ENCODE data around the gene PPP1R12A.

DNA sequence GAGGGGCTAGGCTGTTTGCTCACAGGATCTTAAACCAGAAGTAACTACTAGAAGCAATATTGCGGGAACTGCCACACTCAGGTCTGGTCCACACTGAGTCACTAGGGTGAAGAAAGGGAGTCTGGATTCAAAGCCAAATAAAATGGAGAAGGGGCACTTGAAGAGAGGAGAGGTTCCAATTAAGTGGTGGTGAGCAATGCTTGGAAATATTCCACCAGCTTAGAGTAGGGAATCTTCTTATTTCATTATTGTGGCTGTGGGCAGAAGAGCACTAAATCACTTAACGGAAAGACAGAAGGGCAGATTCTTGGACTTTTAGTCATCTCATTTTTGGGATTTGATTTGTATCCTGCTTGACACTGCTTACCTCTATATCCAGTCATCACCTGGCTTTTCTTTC, 48.6 kb upstream of the PPP1R12A start:
- TF ChIP-seq, protein P1, sequence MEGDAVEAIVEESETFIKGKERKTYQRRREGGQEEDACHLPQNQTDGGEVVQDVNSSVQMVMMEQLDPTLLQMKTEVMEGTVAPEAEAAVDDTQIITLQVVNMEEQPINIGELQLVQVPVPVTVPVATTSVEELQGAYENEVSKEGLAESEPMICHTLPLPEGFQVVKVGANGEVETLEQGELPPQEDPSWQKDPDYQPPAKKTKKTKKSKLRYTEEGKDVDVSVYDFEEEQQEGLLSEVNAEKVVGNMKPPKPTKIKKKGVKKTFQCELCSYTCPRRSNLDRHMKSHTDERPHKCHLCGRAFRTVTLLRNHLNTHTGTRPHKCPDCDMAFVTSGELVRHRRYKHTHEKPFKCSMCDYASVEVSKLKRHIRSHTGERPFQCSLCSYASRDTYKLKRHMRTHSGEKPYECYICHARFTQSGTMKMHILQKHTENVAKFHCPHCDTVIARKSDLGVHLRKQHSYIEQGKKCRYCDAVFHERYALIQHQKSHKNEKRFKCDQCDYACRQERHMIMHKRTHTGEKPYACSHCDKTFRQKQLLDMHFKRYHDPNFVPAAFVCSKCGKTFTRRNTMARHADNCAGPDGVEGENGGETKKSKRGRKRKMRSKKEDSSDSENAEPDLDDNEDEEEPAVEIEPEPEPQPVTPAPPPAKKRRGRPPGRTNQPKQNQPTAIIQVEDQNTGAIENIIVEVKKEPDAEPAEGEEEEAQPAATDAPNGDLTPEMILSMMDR (conservative IDR thresholded peaks at IDR 0.05; ENCODE audit: low read length), result no peak
- no peak for TF ChIP-seq EZH2phosphoT487 (IDR thresholded peaks at IDR 0.05; ENCODE audit: borderline replicate concordance, low read depth, low read length)
